CD4-positive, alpha-beta T cell (primary cell): Measurements from ENCODE around the gene CAPN2. TPM values are rescaled to one million over a fixed set of nuclear protein-coding genes. Genes with fewer than 3 reads are reported as not detected.

Experiments
- ATAC-seq: fragments of 200-7000 bp; cut with Tn5 transposase; one replicate; pipeline ENCODE4 v1.10.0; 2022; ENCODE audit warnings: mild to moderate bottlenecking; ENCODE audit not compliant: poor library complexity
- CTCF ChIA-PET: fragments of 350-600 bp; sonication (Branson Sonifier 250); formaldehyde crosslinking; loops from one replicate; lab custom pipeline; 2021; ENCODE audit warnings: antibody characterized with exemption, inconsistent platforms; lab: Charles Lee
- POLR2A ChIA-PET: fragments of 350-600 bp; sonication (Branson Sonifier 250); formaldehyde crosslinking; loops from one replicate; lab custom pipeline; 2021; ENCODE audit warnings: antibody characterized with exemption, inconsistent platforms; lab: Charles Lee
- DNase-seq, 14 experiments: peaks; one replicate each; pipeline ENCODE4 v3.0.0-alpha.2; 2013 to 2020; ENCODE audit warnings: mixed read lengths in 2 of 14
- H3K27ac ChIP-seq, 2 donors: one replicate each; pipeline versions ENCODE4 v1.5.1 to v1.7.0; 2013; ENCODE audit warnings: low read length in 2 of 2, low read depth in 1 of 2, mild to moderate bottlenecking in 1 of 2
- H3K27me3 ChIP-seq, 2 experiments: 1 replicate in 1 of 2; 2 replicates in 1 of 2; pipeline versions ENCODE4 v1.6.1 to v1.7.0; 2013; ENCODE audit warnings: low read length in 2 of 2, control low read depth in 1 of 2, mild to moderate bottlenecking in 1 of 2, moderate library complexity in 1 of 2; ENCODE audit not compliant: insufficient read depth in 2 of 2, control insufficient read depth in 1 of 2
- H3K36me3 ChIP-seq: one replicate; pipeline ENCODE4 v1.6.1; 2013; ENCODE audit warnings: low read length, control low read depth; ENCODE audit not compliant: insufficient read depth
- H3K4me1 ChIP-seq: one replicate; pipeline ENCODE4 v1.6.1; 2013; ENCODE audit warnings: low read length, control low read depth; ENCODE audit not compliant: insufficient read depth
- H3K4me3 ChIP-seq: one replicate; pipeline ENCODE4 v1.5.1; 2013; ENCODE audit warnings: mild to moderate bottlenecking, low read length, moderate library complexity
- H3K9me3 ChIP-seq, 2 experiments: 1 replicate in 1 of 2; 2 replicates in 1 of 2; pipeline versions ENCODE4 v1.6.1 to v1.7.0; 2013; ENCODE audit warnings: low read length in 2 of 2, mild to moderate bottlenecking in 2 of 2, control low read depth in 1 of 2, moderate library complexity in 1 of 2; ENCODE audit not compliant: control insufficient read depth in 1 of 2, insufficient read depth in 1 of 2
- H3K27ac Mint-ChIP-seq: one replicate; pipeline ENCODE4 v1.8.0; 2020; ENCODE audit warnings: mixed read lengths
- H3K27me3 Mint-ChIP-seq: one replicate; pipeline ENCODE4 v1.8.0; 2021; ENCODE audit warnings: mixed read lengths
- H3K36me3 Mint-ChIP-seq: one replicate; pipeline ENCODE4 v1.8.0; 2021; ENCODE audit warnings: low read depth, mixed read lengths
- H3K4me1 Mint-ChIP-seq: one replicate; pipeline ENCODE4 v1.8.0; 2021; ENCODE audit warnings: low read depth, mixed read lengths
- H3K4me3 Mint-ChIP-seq: one replicate; pipeline ENCODE4 v1.8.0; 2020; ENCODE audit warnings: mild to moderate bottlenecking, mixed read lengths
- H3K9me3 Mint-ChIP-seq: one replicate; pipeline ENCODE4 v1.8.0; 2020; ENCODE audit warnings: mixed read lengths
- CTCF ChIP-seq: fragments of 200-600 bp; IDR thresholded peaks from one replicate; pipeline ENCODE4 v1.8.0; 2022; ENCODE audit warnings: antibody characterized with exemption, mild to moderate bottlenecking
- intact Hi-C, 2 experiments: fragments of 100-400 bp; cut with DNase I in 1 of 2; cut with micrococcal nuclease in 1 of 2; formaldehyde crosslinking; loops; one replicate each; pipeline versions ENCODE4 v1.15.1 to v1.9.0; 2023 to 2025; cut with DNase I, micrococcal nuclease
- total RNA-seq, 174 experiments: library from RNA in 2 of 174; stranded (reverse) in 2 of 174; gene quantifications; one replicate each; pipeline ENCODE4 v1.2.3 and lab custom pipeline; 2021 to 2026

CAPN2 gene
- total RNA-seq, 2 experiments from 2014 or later = 110 to 114 TPM

GRCh38 chr1:223771814-223772770 lies 59.8 kb downstream of the CAPN2 start:
- TF ChIP-seq CTCF = no peak
- Mint-ChIP-seq H3K9me3 (no peaks in the 10 kb centered on the region), H3K4me3 (no peak overlapping the region), H3K27me3 (no peaks in the 10 kb centered on the region), H3K4me1 (peaks cover 11% of the 10 kb centered on the region), H3K36me3 (peaks cover 82% of the 10 kb centered on the region), H3K27ac (peak overlapping the region; percentile 62)
- H3K27me3 ChIP-seq = no peaks in the 10 kb centered on the region
- no peak overlapping the region for H3K4me3 ChIP-seq
- no peaks in the 10 kb centered on the region for H3K9me3 ChIP-seq
- DNase-seq (no peak), ATAC-seq (no peak)
- H3K27ac ChIP-seq = no peak overlapping the region
- ChIA-PET CTCF (no interaction called here), POLR2A (no interaction called here)
- intact Hi-C loops = no loop called here
- H3K36me3 ChIP-seq = peaks cover 72% of the 10 kb centered on the region
- peaks cover 9% of the 10 kb centered on the region for H3K4me1 ChIP-seq

- Histone ChIP-seq H3K36me3 (peaks cover 76% of the 10 kb centered on the region), H3K4me3 (no peak overlapping the region), H3K4me1 (peaks cover 9% of the 10 kb centered on the region), H3K27ac (no peak overlapping the region), H3K27me3 (no peaks in the 10 kb centered on the region), H3K9me3 (no peaks in the 10 kb centered on the region)
- Mint-ChIP-seq H3K27me3 (no peaks in the 10 kb centered on the region), H3K36me3 (peaks cover 87% of the 10 kb centered on the region), H3K4me1 (peaks cover 16% of the 10 kb centered on the region), H3K9me3 (no peaks in the 10 kb centered on the region), H3K27ac (peak overlapping the region; percentile 62), H3K4me3 (no peak overlapping the region)
- intact Hi-C loops = no loop called here
- no peak for DNase-seq
- TF ChIP-seq CTCF = no peak
- CTCF ChIA-PET = no interaction called here
- ATAC-seq = no peak
- POLR2A ChIA-PET = no interaction called here
Measured at GRCh38 chr1:223772771-223773160, 60.4 kb downstream of the CAPN2 start.

- peaks cover 9% of the 10 kb centered on the region for H3K4me1 ChIP-seq
- Mint-ChIP-seq H3K4me1 (peaks cover 16% of the 10 kb centered on the region), H3K4me3 (no peak overlapping the region), H3K27me3 (no peaks in the 10 kb centered on the region), H3K36me3 (peaks cover 90% of the 10 kb centered on the region), H3K9me3 (no peaks in the 10 kb centered on the region), H3K27ac (peak overlapping the region; percentile 45)
- H3K27me3 ChIP-seq = no peaks in the 10 kb centered on the region
- ChIA-PET CTCF (interaction anchor here (0.8 to 1.1 kb wide), 2 partner anchors 25 to 66 kb away, joined by 3 read pairs; no protein-coding TSS in a partner anchor), POLR2A (no interaction called here)
- H3K36me3 ChIP-seq = peaks cover 88% of the 10 kb centered on the region
- intact Hi-C loops = no loop called here
- H3K9me3 ChIP-seq = no peaks in the 10 kb centered on the region
- no peak for TF ChIP-seq CTCF
- ATAC-seq (no peak), DNase-seq (no peak)
- no peak overlapping the region for H3K27ac ChIP-seq
- no peak overlapping the region for H3K4me3 ChIP-seq
Measured at GRCh38 chr1:223774134-223774814, 61.9 kb downstream of the CAPN2 start.
